H9 (cell line): ENCODE results near the gene NFKBIZ. TPM values are rescaled to one million over a fixed set of nuclear protein-coding genes. Genes with fewer than 3 reads are reported as not detected.

ENCODE experiments used
- DNase-seq: peaks from one replicate; pipeline ENCODE4 v3.0.0-alpha.2; 2017
- H2AFZ ChIP-seq: one replicate; pipeline ENCODE4 v1.6.1; 2013; ENCODE audit warnings: mild to moderate bottlenecking, low read length, control low read depth, moderate library complexity
- H2AK5ac ChIP-seq: 2 replicates; pipeline ENCODE4 v1.6.1; 2013; ENCODE audit warnings: low read length, control low read depth, mixed read lengths; ENCODE audit not compliant: insufficient read length
- H2BK120ac ChIP-seq: one replicate; pipeline ENCODE4 v1.6.1; 2013; ENCODE audit warnings: low read depth, mild to moderate bottlenecking, low read length, control low read depth, inconsistent platforms; ENCODE audit not compliant: poor library complexity, severe bottlenecking
- H2BK12ac ChIP-seq: 2 replicates; pipeline ENCODE4 v1.6.1; 2013; ENCODE audit warnings: low read length, control low read depth, mixed read lengths, low read depth; ENCODE audit not compliant: insufficient read length
- H2BK15ac ChIP-seq: 2 replicates; pipeline ENCODE4 v1.6.1; 2013; ENCODE audit warnings: low read depth, low read length, control low read depth
- H2BK20ac ChIP-seq: one replicate; pipeline ENCODE4 v1.6.1; 2013; ENCODE audit warnings: low read depth, mild to moderate bottlenecking, low read length, control low read depth, inconsistent platforms; ENCODE audit not compliant: poor library complexity, severe bottlenecking
- H2BK5ac ChIP-seq: 2 replicates; pipeline ENCODE4 v1.6.1; 2013; ENCODE audit warnings: low read length, control low read depth, mixed read lengths; ENCODE audit not compliant: insufficient read length
- H3K14ac ChIP-seq: 2 replicates; pipeline ENCODE4 v1.6.1; 2013; ENCODE audit warnings: low read length, control low read depth; ENCODE audit not compliant: insufficient read depth
- H3K18ac ChIP-seq: 2 replicates; pipeline ENCODE4 v1.6.1; 2013; ENCODE audit warnings: low read depth, mild to moderate bottlenecking, mixed read lengths, low read length, control low read depth; ENCODE audit not compliant: insufficient read length
- H3K23ac ChIP-seq: 2 replicates; pipeline ENCODE4 v1.6.1; 2013; ENCODE audit warnings: low read length, control low read depth, mixed read lengths, low read depth; ENCODE audit not compliant: insufficient read length
- H3K23me2 ChIP-seq: 2 replicates; pipeline ENCODE4 v1.6.1; 2013; ENCODE audit warnings: low read depth, mild to moderate bottlenecking, mixed read lengths, low read length, control low read depth; ENCODE audit not compliant: insufficient read length, poor library complexity, severe bottlenecking
- H3K27ac ChIP-seq: 2 replicates; pipeline ENCODE4 v1.5.1; 2013; ENCODE audit warnings: low read length, control low read depth, mixed read lengths, low read depth; ENCODE audit not compliant: insufficient read length
- H3K27me3 ChIP-seq: 2 replicates; pipeline ENCODE4 v1.6.1; 2013; ENCODE audit warnings: low read length, control low read depth, inconsistent platforms; ENCODE audit not compliant: insufficient read depth
- H3K4ac ChIP-seq: 2 replicates; pipeline ENCODE4 v1.6.1; 2013; ENCODE audit warnings: low read depth, mild to moderate bottlenecking, control low read depth, inconsistent platforms, low read length, moderate library complexity
- H3K4me1 ChIP-seq: 2 replicates; pipeline ENCODE4 v1.6.1; 2013; ENCODE audit warnings: low read length, control low read depth, inconsistent platforms; ENCODE audit not compliant: insufficient read depth
- H3K4me2 ChIP-seq: 2 replicates; pipeline ENCODE4 v1.6.1; 2013; ENCODE audit warnings: low read length, control low read depth, mixed read lengths; ENCODE audit not compliant: insufficient read length, insufficient read depth
- H3K56ac ChIP-seq: 2 replicates; pipeline ENCODE4 v1.6.1; 2013; ENCODE audit warnings: low read depth, mild to moderate bottlenecking, mixed read lengths, low read length, control low read depth; ENCODE audit not compliant: insufficient read length
- H3K79me1 ChIP-seq: 2 replicates; pipeline ENCODE4 v1.6.1; 2013; ENCODE audit warnings: low read depth, mild to moderate bottlenecking, moderate library complexity, low read length, control low read depth, inconsistent platforms; ENCODE audit not compliant: insufficient read depth, poor library complexity, severe bottlenecking
- H3K79me2 ChIP-seq: 2 replicates; pipeline ENCODE4 v1.6.1; 2013; ENCODE audit warnings: low read length, control low read depth, inconsistent platforms; ENCODE audit not compliant: insufficient read depth
- H3K9ac ChIP-seq: 2 replicates; pipeline ENCODE4 v1.6.1; 2013; ENCODE audit warnings: low read length, control low read depth, mixed read lengths; ENCODE audit not compliant: insufficient read length; ENCODE audit errors: extremely low read depth
- H3K9me3 ChIP-seq: one replicate; pipeline ENCODE4 v1.6.1; 2013; ENCODE audit warnings: low read depth, low read length, inconsistent platforms; ENCODE audit not compliant: control insufficient read depth
- H3T11ph ChIP-seq: one replicate; pipeline ENCODE4 v1.6.1; 2013; ENCODE audit warnings: mild to moderate bottlenecking, low read length, control low read depth, inconsistent platforms
- H4K20me1 ChIP-seq: one replicate; pipeline ENCODE4 v1.6.1; 2013; ENCODE audit not compliant: control insufficient read depth, insufficient read length, insufficient read depth
- H4K5ac ChIP-seq: 2 replicates; pipeline ENCODE4 v1.6.1; 2013; ENCODE audit warnings: low read depth, mild to moderate bottlenecking, mixed read lengths, low read length, control low read depth; ENCODE audit not compliant: insufficient read length
- H4K8ac ChIP-seq: replicated peaks from 2 replicates; pipeline ENCODE4 v1.6.1; 2013; ENCODE audit warnings: low read length, control low read depth, mixed read lengths, low read depth; ENCODE audit not compliant: insufficient read length
- H4K91ac ChIP-seq: 2 replicates; pipeline ENCODE4 v1.6.1; 2013; ENCODE audit warnings: low read depth, mild to moderate bottlenecking, moderate library complexity, mixed read lengths, low read length, control low read depth; ENCODE audit not compliant: insufficient read length
- H3K27ac Mint-ChIP-seq, 3 experiments: 2 replicates in 2 of 3; 3 replicates in 1 of 3; pipeline ENCODE4 v1.8.0; 2020 to 2021; ENCODE audit warnings: mixed read lengths in 3 of 3, mild to moderate bottlenecking in 1 of 3, moderate library complexity in 1 of 3
- H3K27me3 Mint-ChIP-seq: 2 replicates; pipeline ENCODE4 v1.8.0; 2021; ENCODE audit warnings: low read depth, mild to moderate bottlenecking, moderate library complexity, mixed read lengths
- H3K36me3 Mint-ChIP-seq, 3 experiments: 2 replicates in 2 of 3; 3 replicates in 1 of 3; pipeline ENCODE4 v1.8.0; 2020 to 2021; ENCODE audit warnings: low read depth in 3 of 3, mixed read lengths in 3 of 3; ENCODE audit not compliant: insufficient read depth in 1 of 3
- H3K4me1 Mint-ChIP-seq, 2 experiments: 2 replicates each; pipeline ENCODE4 v1.8.0; 2020; ENCODE audit warnings: mixed read lengths in 2 of 2
- H3K4me3 Mint-ChIP-seq, 2 experiments: 2 replicates in 1 of 2; 3 replicates in 1 of 2; pipeline ENCODE4 v1.8.0; 2020 to 2021; ENCODE audit warnings: mild to moderate bottlenecking in 2 of 2, mixed read lengths in 2 of 2, moderate library complexity in 1 of 2
- H3K9me3 Mint-ChIP-seq, 2 experiments: 2 replicates in 1 of 2; 3 replicates in 1 of 2; pipeline ENCODE4 v1.8.0; 2020; ENCODE audit warnings: mild to moderate bottlenecking in 2 of 2, mixed read lengths in 2 of 2, moderate library complexity in 1 of 2
- WGBS: extraction: QIAGEN DNeasy Blood & Tissue Kit; methylation state at CpG from one replicate; pipeline ENCODE4 v1.1.7; 2013; ENCODE audit warnings: missing lambda C conversion rate, low lambda C conversion rate, mixed read lengths; ENCODE audit not compliant: insufficient read length; ENCODE audit errors: extremely low coverage; 5-methylcytosine and 5-hydroxymethylcytosine counted together
- total RNA-seq: library from RNA; stranded (reverse); gene quantifications from 2 replicates; pipeline ENCODE4 v1.2.1, GENCODE V29; 2021
- TF ChIP-seq, protein P1 (sequence below): fragments of 200-600 bp; sonication (generic); conservative IDR thresholded peaks from 3 replicates; pipeline ENCODE4 v1.8.0; 2021; ENCODE audit warnings: antibody characterized with exemption, mild to moderate bottlenecking

The NFKBIZ gene
- total RNA-seq, 1 experiment from 2014 or later, result 11.1 TPM

DNA sequence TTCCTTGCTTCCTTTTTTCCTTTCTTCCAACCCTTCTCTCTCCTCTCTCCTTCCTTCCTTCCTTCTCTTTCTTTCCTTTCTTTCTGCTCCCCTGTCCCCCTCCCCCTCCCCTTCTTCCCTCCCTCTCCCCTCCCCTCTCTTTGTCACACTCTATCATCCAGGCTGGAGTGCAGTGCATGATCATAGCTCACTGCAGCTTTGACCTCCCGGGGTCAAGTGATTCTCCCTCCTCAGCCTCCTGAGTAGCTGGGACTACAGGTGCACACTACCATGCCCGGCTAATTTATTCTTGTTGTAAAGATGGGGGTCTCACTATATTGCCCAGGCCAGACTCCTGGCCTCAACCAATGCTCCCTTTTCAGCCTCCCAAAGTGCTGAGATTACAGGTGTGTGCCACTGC is 18.7 kb downstream of the NFKBIZ start:
- Histone ChIP-seq H2AK5ac (no peak overlapping the region), H3K27ac (no peak overlapping the region), H3K79me1 (no peaks in the 10 kb centered on the region), H3K56ac (no peak overlapping the region), H3K18ac (no peak overlapping the region), H3K4ac (no peak overlapping the region), H2BK5ac (no peak overlapping the region), H3K27me3 (no peaks in the 10 kb centered on the region), H4K5ac (no peak overlapping the region), H3K9ac (no peak overlapping the region), H3T11ph (no peak overlapping the region), H3K23me2 (no peaks in the 10 kb centered on the region), H4K20me1 (no peaks in the 10 kb centered on the region), H2BK12ac (no peak overlapping the region), H2BK120ac (no peak overlapping the region), H4K91ac (no peak overlapping the region), H3K23ac (no peak overlapping the region), H2BK15ac (no peak overlapping the region), H3K79me2 (no peaks in the 10 kb centered on the region), H2BK20ac (no peak overlapping the region), H2AFZ (no peak overlapping the region), H4K8ac (no peak overlapping the region), H3K14ac (no peak overlapping the region), H3K4me1 (no peaks in the 10 kb centered on the region), H3K9me3 (no peaks in the 10 kb centered on the region), H3K4me2 (no peak overlapping the region)
- H3K27ac Mint-ChIP-seq, result no peak overlapping the region
- H3K9me3 Mint-ChIP-seq, result no peaks in the 10 kb centered on the region
- TF ChIP-seq, protein P1, sequence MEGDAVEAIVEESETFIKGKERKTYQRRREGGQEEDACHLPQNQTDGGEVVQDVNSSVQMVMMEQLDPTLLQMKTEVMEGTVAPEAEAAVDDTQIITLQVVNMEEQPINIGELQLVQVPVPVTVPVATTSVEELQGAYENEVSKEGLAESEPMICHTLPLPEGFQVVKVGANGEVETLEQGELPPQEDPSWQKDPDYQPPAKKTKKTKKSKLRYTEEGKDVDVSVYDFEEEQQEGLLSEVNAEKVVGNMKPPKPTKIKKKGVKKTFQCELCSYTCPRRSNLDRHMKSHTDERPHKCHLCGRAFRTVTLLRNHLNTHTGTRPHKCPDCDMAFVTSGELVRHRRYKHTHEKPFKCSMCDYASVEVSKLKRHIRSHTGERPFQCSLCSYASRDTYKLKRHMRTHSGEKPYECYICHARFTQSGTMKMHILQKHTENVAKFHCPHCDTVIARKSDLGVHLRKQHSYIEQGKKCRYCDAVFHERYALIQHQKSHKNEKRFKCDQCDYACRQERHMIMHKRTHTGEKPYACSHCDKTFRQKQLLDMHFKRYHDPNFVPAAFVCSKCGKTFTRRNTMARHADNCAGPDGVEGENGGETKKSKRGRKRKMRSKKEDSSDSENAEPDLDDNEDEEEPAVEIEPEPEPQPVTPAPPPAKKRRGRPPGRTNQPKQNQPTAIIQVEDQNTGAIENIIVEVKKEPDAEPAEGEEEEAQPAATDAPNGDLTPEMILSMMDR, result no peak
- no peak overlapping the region for H3K4me3 Mint-ChIP-seq
- WGBS, result no CpG with 5 or more reads among the region's 2 CpGs
- no peaks in the 10 kb centered on the region for H3K27me3 Mint-ChIP-seq
- peaks cover 3 to 4% of the 10 kb centered on the region in 2 experiments; a peak in 3 of 4 replicates for H3K4me1 Mint-ChIP-seq
- H3K36me3 Mint-ChIP-seq, result no peaks in the 10 kb centered on the region
- no peak for DNase-seq
